MM.1S (cell line): Measurements from ENCODE around the gene FOXP1.

ENCODE experiments used
- DNase-seq: peaks from one replicate; pipeline ENCODE4 v3.0.0-alpha.2; 2015
- H2AFZ ChIP-seq: fragments of 300-600 bp; sonication (generic); 2 replicates; pipeline ENCODE4 v1.6.0; 2016; ENCODE audit warnings: antibody characterized with exemption, low read length
- H3F3A ChIP-seq: fragments of 300-600 bp; sonication (generic); 2 replicates; pipeline ENCODE4 v1.6.1; 2016; ENCODE audit warnings: mild to moderate bottlenecking, antibody characterized with exemption, low read length, moderate library complexity, mixed read lengths; ENCODE audit not compliant: insufficient read depth
- H3K27ac ChIP-seq: fragments of 300-600 bp; sonication (generic); 2 replicates; pipeline ENCODE4 v1.5.1; 2016; ENCODE audit warnings: mild to moderate bottlenecking, low read length
- H3K27me3 ChIP-seq: fragments of 300-600 bp; sonication (generic); replicated peaks from 2 replicates; pipeline ENCODE4 v1.6.0; 2016; ENCODE audit warnings: low read length; ENCODE audit not compliant: insufficient read depth
- H3K36me3 ChIP-seq: fragments of 300-600 bp; sonication (generic); replicated peaks from 2 replicates; pipeline ENCODE4 v1.6.1; 2016; ENCODE audit warnings: mild to moderate bottlenecking, low read length, mixed read lengths; ENCODE audit not compliant: insufficient read depth
- H3K4me1 ChIP-seq: fragments of 300-600 bp; sonication (generic); 2 replicates; pipeline ENCODE4 v1.6.1; 2016; ENCODE audit warnings: low read length, mixed read lengths
- H3K4me2 ChIP-seq: fragments of 300-600 bp; sonication (generic); 2 replicates; pipeline ENCODE4 v1.6.0; 2016; ENCODE audit warnings: low read depth, low read length
- H3K4me3 ChIP-seq: fragments of 300-600 bp; sonication (generic); 2 replicates; pipeline ENCODE4 v1.5.1; 2016; ENCODE audit warnings: low read length, mixed read lengths
- H3K79me2 ChIP-seq: fragments of 300-600 bp; sonication (generic); 2 replicates; pipeline ENCODE4 v1.6.1; 2016; ENCODE audit warnings: mixed run types, low read length, mixed read lengths
- H3K9ac ChIP-seq: fragments of 300-600 bp; sonication (generic); 2 replicates; pipeline ENCODE4 v1.6.1; 2016; ENCODE audit warnings: low read length, mixed read lengths
- H3K9me2 ChIP-seq: fragments of 300-600 bp; sonication (generic); replicated peaks from 2 replicates; pipeline ENCODE4 v1.6.1; 2016; ENCODE audit warnings: mild to moderate bottlenecking, low read length, mixed read lengths; ENCODE audit not compliant: insufficient read depth
- H3K9me3 ChIP-seq: fragments of 300-600 bp; sonication (generic); replicated peaks from 2 replicates; pipeline ENCODE4 v1.6.1; 2016; ENCODE audit warnings: mild to moderate bottlenecking, low read length, mixed read lengths; ENCODE audit not compliant: insufficient read depth
- H4K20me1 ChIP-seq: fragments of 300-600 bp; sonication (generic); 2 replicates; pipeline ENCODE4 v1.6.1; 2016; ENCODE audit warnings: mild to moderate bottlenecking, low read length, moderate library complexity, mixed read lengths; ENCODE audit not compliant: insufficient read depth
- CTCF ChIP-seq: fragments of 300-600 bp; sonication (generic); IDR thresholded peaks from 2 replicates; pipeline ENCODE4 v1.5.1; 2016; ENCODE audit warnings: antibody characterized with exemption, low read length, mixed read lengths
- EZH2 ChIP-seq: fragments of 300-600 bp; sonication (generic); optimal IDR thresholded peaks from 2 replicates; pipeline ENCODE3; 2017; ENCODE audit warnings: low read depth, mild to moderate bottlenecking, antibody characterized with exemption, low read length, mixed read lengths
- EZH2phosphoT487 ChIP-seq: fragments of 300-600 bp; sonication (generic); IDR thresholded peaks from 2 replicates; pipeline ENCODE4 v1.6.1; 2018; ENCODE audit warnings: antibody characterized with exemption, low read length

FOXP1 gene

GRCh38 chr3:71498543-71498942 lies 85.0 kb downstream of the FOXP1 start:
- Histone ChIP-seq H3K4me2 (no peak overlapping the region), H3K9me3 (no peaks in the 10 kb centered on the region), H3F3A (no peaks in the 10 kb centered on the region), H3K36me3 (no peaks in the 10 kb centered on the region), H3K79me2 (no peaks in the 10 kb centered on the region), H3K4me1 (no peaks in the 10 kb centered on the region), H4K20me1 (no peaks in the 10 kb centered on the region), H3K4me3 (no peak overlapping the region), H3K27ac (no peak overlapping the region), H3K9me2 (no peaks in the 10 kb centered on the region), H2AFZ (no peak overlapping the region), H3K27me3 (no peaks in the 10 kb centered on the region), H3K9ac (no peak overlapping the region)
- no peak for DNase-seq
- TF ChIP-seq EZH2 (no peak), EZH2phosphoT487 (no peak), CTCF (no peak)

- TF ChIP-seq CTCF (no peak), EZH2phosphoT487 (no peak), EZH2 (no peak)
- H2AFZ ChIP-seq, result no peak overlapping the region
- no peaks in the 10 kb centered on the region for H3K9me2 ChIP-seq
- no peaks in the 10 kb centered on the region for H3K79me2 ChIP-seq
- H3K27me3 ChIP-seq, result no peaks in the 10 kb centered on the region
- H3F3A ChIP-seq, result no peaks in the 10 kb centered on the region
- H3K9ac ChIP-seq, result no peak overlapping the region
- H3K4me1 ChIP-seq, result no peaks in the 10 kb centered on the region
- no peak for DNase-seq
- H3K4me3 ChIP-seq, result no peak overlapping the region
- no peaks in the 10 kb centered on the region for H4K20me1 ChIP-seq
- H3K36me3 ChIP-seq, result no peaks in the 10 kb centered on the region
- H3K4me2 ChIP-seq, result no peak overlapping the region
- no peaks in the 10 kb centered on the region for H3K9me3 ChIP-seq
- H3K27ac ChIP-seq, result no peak overlapping the region
Observed at GRCh38 chr3:71497971-71498444, 85.5 kb downstream of the FOXP1 start.

- no peak for DNase-seq
- no peaks in the 10 kb centered on the region for H3K36me3 ChIP-seq
- no peaks in the 10 kb centered on the region for H3K79me2 ChIP-seq
- no peak for TF ChIP-seq CTCF
- no peak for TF ChIP-seq EZH2
- no peak for TF ChIP-seq EZH2phosphoT487
- no peak overlapping the region for H3K9ac ChIP-seq
- no peaks in the 10 kb centered on the region for H3F3A ChIP-seq
- H3K9me2 ChIP-seq, result no peaks in the 10 kb centered on the region
- H2AFZ ChIP-seq, result no peak overlapping the region
- H3K27me3 ChIP-seq, result no peaks in the 10 kb centered on the region
- H3K4me3 ChIP-seq, result no peak overlapping the region
- H3K9me3 ChIP-seq, result no peaks in the 10 kb centered on the region
- H3K27ac ChIP-seq, result no peak overlapping the region
- no peaks in the 10 kb centered on the region for H3K4me1 ChIP-seq
- H3K4me2 ChIP-seq, result no peak overlapping the region
- H4K20me1 ChIP-seq, result no peaks in the 10 kb centered on the region
Observed at GRCh38 chr3:71497367-71497897, 86.1 kb downstream of the FOXP1 start.
